Activated B cell treated with CpG ODN at 0.5 μM for 24 hours (primary cell): ENCODE data around the gene ETFB. TPM values are rescaled to one million over a fixed set of nuclear protein-coding genes. Genes with fewer than 3 reads are reported as not detected.

Experiments
- ATAC-seq: fragments of 200-7000 bp; cut with Tn5 transposase; one replicate; pipeline ENCODE4 v1.10.0; 2021; ENCODE audit warnings: low read depth, mild to moderate bottlenecking, moderate library complexity
- CTCF ChIA-PET: fragments of 350-600 bp; sonication (Branson Sonifier 250); formaldehyde crosslinking; loops from one replicate; lab custom pipeline; 2021; ENCODE audit warnings: antibody characterized with exemption; lab: Charles Lee
- POLR2A ChIA-PET: fragments of 350-600 bp; sonication (Branson Sonifier 250); formaldehyde crosslinking; loops from one replicate; lab custom pipeline; 2021; ENCODE audit warnings: antibody characterized with exemption; lab: Charles Lee
- DNase-seq: peaks from one replicate; pipeline ENCODE4 v3.0.0; 2022
- H3K27ac Mint-ChIP-seq: one replicate; pipeline ENCODE4 v1.8.0; 2020; ENCODE audit warnings: mixed read lengths
- H3K27me3 Mint-ChIP-seq: one replicate; pipeline ENCODE4 v1.8.0; 2021; ENCODE audit warnings: mixed read lengths
- H3K36me3 Mint-ChIP-seq: one replicate; pipeline ENCODE4 v1.8.0; 2021; ENCODE audit warnings: low read depth, mixed read lengths
- H3K4me1 Mint-ChIP-seq: one replicate; pipeline ENCODE4 v1.8.0; 2021; ENCODE audit warnings: mixed read lengths
- H3K4me3 Mint-ChIP-seq: one replicate; pipeline ENCODE4 v1.8.0; 2020; ENCODE audit warnings: mild to moderate bottlenecking, mixed read lengths
- H3K9me3 Mint-ChIP-seq: one replicate; pipeline ENCODE4 v1.8.0; 2020; ENCODE audit warnings: mixed read lengths
- intact Hi-C: fragments of 100-400 bp; cut with micrococcal nuclease; formaldehyde crosslinking; loops from one replicate; pipeline ENCODE4 v1.15.1; 2024
- total RNA-seq: library from RNA; stranded (reverse); gene quantifications from 2 replicates; pipeline ENCODE4 v1.2.3, GENCODE V29; 2022
- TF ChIP-seq, protein P1 (sequence below): fragments of 200-600 bp; IDR thresholded peaks from one replicate; pipeline ENCODE4 v1.8.0; 2022; ENCODE audit warnings: antibody characterized with exemption, mild to moderate bottlenecking

Gene ETFB
- total RNA-seq, 1 donor from 2014 or later, result 43.8 TPM

DNA sequence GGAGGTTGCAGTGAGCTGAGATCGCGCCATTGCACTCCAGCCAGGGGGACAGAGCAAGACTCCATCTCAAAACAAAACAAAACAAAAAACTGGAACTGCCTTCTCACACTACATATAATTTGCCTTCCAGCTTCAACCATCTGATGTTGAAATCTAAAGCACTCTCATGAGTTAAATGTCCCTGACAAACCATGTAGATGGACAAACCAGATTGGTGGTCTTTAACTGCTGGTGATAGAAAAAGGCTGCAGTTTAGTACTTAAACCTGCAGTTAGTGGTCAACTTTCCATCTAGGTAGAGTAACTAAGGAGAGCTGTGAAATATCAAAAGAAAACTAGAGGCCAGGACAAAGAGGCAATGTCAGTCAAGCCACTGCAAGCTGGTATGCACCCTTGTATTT is 30.0 kb upstream of the ETFB start:
- no peak overlapping the region for H3K27ac Mint-ChIP-seq
- ATAC-seq (no peak), DNase-seq (no peak)
- CTCF ChIA-PET, result interaction anchor here (0.7 to 3.0 kb wide), 9 partner anchors 12 to 261 kb away, joined by 3 to 13 read pairs (median 4); no protein-coding TSS in a partner anchor
- no peaks in the 10 kb centered on the region for H3K36me3 Mint-ChIP-seq
- TF ChIP-seq, protein P1, sequence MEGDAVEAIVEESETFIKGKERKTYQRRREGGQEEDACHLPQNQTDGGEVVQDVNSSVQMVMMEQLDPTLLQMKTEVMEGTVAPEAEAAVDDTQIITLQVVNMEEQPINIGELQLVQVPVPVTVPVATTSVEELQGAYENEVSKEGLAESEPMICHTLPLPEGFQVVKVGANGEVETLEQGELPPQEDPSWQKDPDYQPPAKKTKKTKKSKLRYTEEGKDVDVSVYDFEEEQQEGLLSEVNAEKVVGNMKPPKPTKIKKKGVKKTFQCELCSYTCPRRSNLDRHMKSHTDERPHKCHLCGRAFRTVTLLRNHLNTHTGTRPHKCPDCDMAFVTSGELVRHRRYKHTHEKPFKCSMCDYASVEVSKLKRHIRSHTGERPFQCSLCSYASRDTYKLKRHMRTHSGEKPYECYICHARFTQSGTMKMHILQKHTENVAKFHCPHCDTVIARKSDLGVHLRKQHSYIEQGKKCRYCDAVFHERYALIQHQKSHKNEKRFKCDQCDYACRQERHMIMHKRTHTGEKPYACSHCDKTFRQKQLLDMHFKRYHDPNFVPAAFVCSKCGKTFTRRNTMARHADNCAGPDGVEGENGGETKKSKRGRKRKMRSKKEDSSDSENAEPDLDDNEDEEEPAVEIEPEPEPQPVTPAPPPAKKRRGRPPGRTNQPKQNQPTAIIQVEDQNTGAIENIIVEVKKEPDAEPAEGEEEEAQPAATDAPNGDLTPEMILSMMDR, result no peak
- no peaks in the 10 kb centered on the region for H3K9me3 Mint-ChIP-seq
- no peak overlapping the region for H3K4me3 Mint-ChIP-seq
- H3K27me3 Mint-ChIP-seq, result no peaks in the 10 kb centered on the region
- H3K4me1 Mint-ChIP-seq, result peaks cover 31% of the 10 kb centered on the region
- POLR2A ChIA-PET, result interaction anchor here (1.1 to 3.8 kb wide), 5 partner anchors 21 to 56 kb away, joined by 4 to 64 read pairs (median 22); partner anchors contain the start of gene SIGLEC10
- intact Hi-C loops, result no loop called here

DNA sequence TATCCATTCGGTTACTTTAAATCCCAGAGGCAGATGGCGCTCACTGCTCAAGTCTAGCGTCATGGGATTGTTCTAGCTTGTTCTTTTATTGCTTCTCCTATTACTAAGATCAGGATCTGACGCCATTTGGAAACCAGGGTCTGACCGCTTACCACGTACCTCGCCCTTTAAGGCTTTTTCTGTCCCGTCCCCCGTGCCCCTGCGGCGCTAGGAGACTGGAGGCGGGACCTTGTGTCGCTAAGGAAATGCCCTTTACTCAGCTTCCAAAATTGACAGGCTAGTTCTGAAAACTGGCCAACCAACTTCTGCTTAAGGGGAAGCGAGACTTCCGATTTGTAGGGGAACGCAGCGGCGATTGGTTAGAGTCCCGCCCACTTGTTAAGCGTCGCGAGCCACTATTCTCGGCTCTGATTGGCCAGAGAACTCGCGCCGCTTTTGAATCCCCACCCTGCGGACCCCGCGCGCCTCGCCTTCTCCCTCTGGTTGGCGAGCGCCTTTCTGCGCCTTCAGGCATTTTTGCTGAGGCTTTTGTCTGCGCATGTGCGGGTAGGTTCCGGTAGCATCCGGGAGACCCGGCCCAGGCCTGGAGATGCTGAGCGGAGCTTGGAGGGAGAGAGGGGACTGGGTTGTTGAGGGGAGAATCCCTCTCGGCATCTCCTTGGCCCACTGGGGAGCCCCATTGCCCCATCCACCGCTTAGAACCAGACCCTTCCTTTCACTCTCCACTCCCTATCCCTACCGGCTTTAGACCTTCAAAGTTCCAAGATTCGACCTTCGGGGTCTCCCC is 28.1 kb upstream of the ETFB start:
- Mint-ChIP-seq H3K27ac (peak overlapping the region; percentile 90), H3K4me3 (peak overlapping the region; percentile 83), H3K9me3 (no peaks in the 10 kb centered on the region), H3K36me3 (no peaks in the 10 kb centered on the region), H3K4me1 (peaks cover 37% of the 10 kb centered on the region), H3K27me3 (no peaks in the 10 kb centered on the region)
- peak; percentile 76 for DNase-seq
- ATAC-seq, result peak; percentile 87
- intact Hi-C loops, result loop anchor here (1.0 kb wide), 4 partner anchors 23 to 55 kb away; partner anchors contain the start of gene SIGLEC10
- ChIA-PET CTCF (interaction anchor here (0.8 to 3.0 kb wide), 4 partner anchors 24 to 263 kb away, joined by 3 to 13 read pairs (median 7); partner anchors contain the start of gene SIGLEC10), POLR2A (interaction anchor here (0.5 to 3.8 kb wide), 12 partner anchors 10 to 153 kb away, joined by 3 to 64 read pairs (median 4); partner anchors contain the start of genes CLDND2, ETFB and SIGLEC10)
- TF ChIP-seq, protein P1, result no peak

DNA sequence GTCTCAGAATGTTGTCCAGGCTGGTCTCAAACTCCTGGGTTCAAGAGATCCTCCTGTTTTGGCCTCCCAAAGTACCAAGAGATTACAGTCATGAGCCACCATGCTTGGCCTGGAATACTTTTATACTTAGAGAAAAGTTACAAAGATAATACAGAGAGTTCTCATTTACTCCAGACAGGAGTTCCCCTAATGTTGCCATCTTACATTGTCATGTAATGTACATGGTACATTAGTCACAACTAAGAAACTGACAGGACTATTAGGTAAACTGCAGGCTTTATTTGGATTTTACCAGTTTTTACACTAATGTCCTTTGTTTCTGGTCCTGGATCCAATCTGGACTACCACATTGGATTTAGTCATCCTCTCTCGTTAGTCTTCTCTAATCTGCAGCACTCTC is 26.5 kb upstream of the ETFB start:
- H3K9me3 Mint-ChIP-seq, result no peaks in the 10 kb centered on the region
- intact Hi-C loops, result no loop called here
- no peak for DNase-seq
- H3K4me3 Mint-ChIP-seq, result no peak overlapping the region
- TF ChIP-seq, protein P1, result no peak
- H3K36me3 Mint-ChIP-seq, result no peaks in the 10 kb centered on the region
- peaks cover 34% of the 10 kb centered on the region for H3K4me1 Mint-ChIP-seq
- no peak for ATAC-seq
- CTCF ChIA-PET, result no interaction called here
- POLR2A ChIA-PET, result interaction anchor here (0.7 kb wide), 1 partner anchor 48 kb away, joined by 3 read pairs; no protein-coding TSS in a partner anchor
- peak overlapping the region; percentile 62 for H3K27ac Mint-ChIP-seq
- H3K27me3 Mint-ChIP-seq, result no peaks in the 10 kb centered on the region

DNA sequence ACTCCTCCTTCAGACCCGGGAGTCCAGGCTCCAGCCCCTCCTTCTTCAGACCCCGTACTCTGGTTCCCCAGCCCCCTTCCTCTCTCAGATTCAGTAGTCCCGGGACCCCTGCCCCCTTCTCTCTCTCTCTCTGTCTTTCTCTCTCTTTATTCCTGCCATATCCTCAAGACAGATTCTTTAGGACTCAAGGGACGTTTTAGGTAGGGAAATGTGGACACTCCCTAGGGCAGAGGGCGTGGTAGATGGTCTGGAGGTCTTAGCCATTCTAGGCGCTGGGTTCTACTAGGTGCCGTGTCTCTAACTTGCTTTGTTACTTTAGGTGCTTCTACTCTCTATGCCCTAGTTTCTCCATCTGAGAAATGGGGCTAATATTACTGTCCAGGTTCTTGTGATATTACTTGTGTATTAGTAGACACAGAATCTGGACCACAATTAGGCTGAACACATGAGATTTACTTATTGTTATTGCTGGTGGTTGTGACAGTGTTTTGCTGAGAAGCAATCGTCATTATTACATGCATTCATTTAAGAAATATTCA is 25.0 kb upstream of the ETFB start:
- ATAC-seq (no peak), DNase-seq (no peak)
- intact Hi-C loops, result no loop called here
- no peak overlapping the region for H3K4me3 Mint-ChIP-seq
- no peaks in the 10 kb centered on the region for H3K27me3 Mint-ChIP-seq
- no peaks in the 10 kb centered on the region for H3K36me3 Mint-ChIP-seq
- CTCF ChIA-PET, result no interaction called here
- POLR2A ChIA-PET, result interaction anchor here (1.0 kb wide), 1 partner anchor 23 kb away, joined by 3 read pairs; no protein-coding TSS in a partner anchor
- peak overlapping the region; percentile 41 for H3K27ac Mint-ChIP-seq
- H3K4me1 Mint-ChIP-seq, result peaks cover 31% of the 10 kb centered on the region
- no peaks in the 10 kb centered on the region for H3K9me3 Mint-ChIP-seq
- TF ChIP-seq, protein P1, result no peak

DNA sequence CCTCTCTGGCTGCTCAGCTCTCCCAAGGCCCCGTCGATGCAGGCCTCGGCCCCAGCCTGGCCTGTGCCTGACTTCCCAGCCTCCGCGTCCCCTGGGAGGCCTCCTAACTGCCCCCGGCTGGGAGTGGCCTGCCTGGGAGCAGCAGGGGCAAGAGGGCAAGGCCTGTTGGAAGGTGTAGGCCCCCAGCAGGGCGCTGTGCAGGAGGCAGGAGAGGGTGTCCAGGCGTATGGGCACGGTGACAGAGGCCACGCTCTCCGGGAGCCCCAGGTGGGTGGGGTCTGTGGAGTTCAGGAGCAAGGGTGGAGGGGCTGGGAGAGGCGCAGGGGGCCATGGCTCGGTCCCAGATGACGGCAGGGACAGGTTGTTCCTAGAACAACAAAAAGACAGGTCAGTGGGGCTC is 23.0 kb upstream of the ETFB start:
- Mint-ChIP-seq H3K9me3 (no peaks in the 10 kb centered on the region), H3K4me3 (no peak overlapping the region), H3K4me1 (peaks cover 14% of the 10 kb centered on the region), H3K27ac (no peak overlapping the region), H3K36me3 (no peaks in the 10 kb centered on the region), H3K27me3 (no peaks in the 10 kb centered on the region)
- POLR2A ChIA-PET, result no interaction called here
- TF ChIP-seq, protein P1, result no peak
- CTCF ChIA-PET, result interaction anchor here (0.6 kb wide), 1 partner anchor 47 kb away, joined by 3 read pairs; no protein-coding TSS in a partner anchor
- intact Hi-C loops, result no loop called here
- ATAC-seq, result no peak
- no peak for DNase-seq
